Subcutaneous abdominal adipose tissue (tissue), 5 donors: ENCODE data around the gene SHROOM2.

ENCODE experiments used
- H3K27ac ChIP-seq: one replicate; pipeline ENCODE4 v1.7.0; 2013; ENCODE audit warnings: low read depth, mild to moderate bottlenecking, inconsistent platforms, low read length, moderate library complexity
- H3K27me3 ChIP-seq, 5 donors: one replicate each; pipeline ENCODE4 v1.7.0; 2013; ENCODE audit warnings: low read length in 5 of 5, inconsistent platforms in 1 of 5; ENCODE audit not compliant: control insufficient read depth in 5 of 5, insufficient read depth in 4 of 5
- H3K36me3 ChIP-seq, 5 donors: one replicate each; pipeline ENCODE4 v1.7.0; 2013; ENCODE audit warnings: low read length in 5 of 5; ENCODE audit not compliant: control insufficient read depth in 5 of 5, insufficient read depth in 5 of 5
- H3K4me1 ChIP-seq, 5 donors: one replicate each; pipeline ENCODE4 v1.7.0; 2013; ENCODE audit warnings: low read length in 5 of 5, mild to moderate bottlenecking in 3 of 5, moderate library complexity in 1 of 5; ENCODE audit not compliant: control insufficient read depth in 5 of 5, insufficient read depth in 5 of 5
- H3K4me3 ChIP-seq, 5 donors: one replicate each; pipeline ENCODE4 v1.7.0; 2013; ENCODE audit warnings: low read length in 5 of 5, low read depth in 1 of 5
- H3K9ac ChIP-seq, 5 donors: one replicate each; pipeline ENCODE4 v1.7.0; 2013; ENCODE audit warnings: low read length in 5 of 5, mild to moderate bottlenecking in 4 of 5, moderate library complexity in 3 of 5
- H3K9me3 ChIP-seq, 5 donors: one replicate each; pipeline ENCODE4 v1.7.0; 2013; ENCODE audit warnings: low read length in 5 of 5; ENCODE audit not compliant: control insufficient read depth in 5 of 5
- donor health status: healthy.
- donor health status: healthy.
- donor health status: healthy.
- donor health status: healthy.
- donor health status: healthy.

The SHROOM2 gene

DNA sequence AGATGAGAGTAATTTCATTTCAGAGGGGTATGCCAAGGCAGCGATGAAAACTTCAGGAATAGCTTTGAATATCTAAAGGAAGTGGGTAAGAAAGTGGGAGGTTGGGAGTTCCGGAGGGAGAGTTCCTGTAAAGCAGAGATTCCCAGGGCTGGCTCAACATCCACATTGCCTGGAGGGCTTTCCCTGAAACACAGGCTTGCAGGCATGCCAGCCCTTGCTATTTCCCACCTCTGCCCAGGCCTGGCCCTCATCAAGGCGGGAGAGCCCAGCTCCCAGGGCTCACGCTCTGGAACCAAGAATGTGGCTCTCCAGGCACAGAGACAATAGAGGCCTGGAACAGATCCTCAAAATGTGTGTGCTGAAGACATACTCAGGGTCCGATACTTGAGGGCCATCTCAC is 137.1 kb downstream of the SHROOM2 start:
- Histone ChIP-seq H3K4me1 (no peaks in the 10 kb centered on the region), H3K9ac (no peak overlapping the region), H3K9me3 (peaks cover 0 to 5% (median 0%) of the 10 kb centered on the region in 5 donors), H3K27me3 (peaks cover 0 to 14% (median 8%) of the 10 kb centered on the region in 5 donors), H3K36me3 (no peaks in the 10 kb centered on the region), H3K27ac (no peak overlapping the region), H3K4me3 (no peak overlapping the region)

DNA sequence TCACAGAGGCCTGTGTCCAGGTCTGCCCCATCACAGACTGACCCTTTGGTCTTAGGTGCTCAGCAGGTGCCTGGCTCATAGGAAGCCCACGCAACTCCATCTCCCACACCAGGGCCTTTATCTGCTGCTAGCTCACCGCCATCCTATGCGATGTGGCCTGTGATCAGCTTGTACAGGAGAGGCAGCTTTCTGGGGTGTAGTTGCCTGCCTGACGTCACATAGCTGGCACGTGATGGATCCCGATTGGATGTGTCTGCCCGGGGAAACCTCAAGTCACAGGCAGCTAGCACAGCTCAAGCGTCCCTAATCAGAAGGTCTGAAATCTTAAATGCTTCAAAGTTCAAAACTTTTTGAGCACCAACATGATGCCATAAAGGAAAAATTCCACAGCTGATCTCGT is 139.8 kb downstream of the SHROOM2 start:
- Histone ChIP-seq H3K27ac (no peak overlapping the region), H3K27me3 (peaks cover 0 to 17% (median 5%) of the 10 kb centered on the region in 5 donors), H3K4me3 (no peak overlapping the region), H3K36me3 (no peaks in the 10 kb centered on the region), H3K9ac (no peak overlapping the region), H3K4me1 (no peaks in the 10 kb centered on the region), H3K9me3 (peaks cover 0 to 3% (median 0%) of the 10 kb centered on the region in 5 donors)

DNA sequence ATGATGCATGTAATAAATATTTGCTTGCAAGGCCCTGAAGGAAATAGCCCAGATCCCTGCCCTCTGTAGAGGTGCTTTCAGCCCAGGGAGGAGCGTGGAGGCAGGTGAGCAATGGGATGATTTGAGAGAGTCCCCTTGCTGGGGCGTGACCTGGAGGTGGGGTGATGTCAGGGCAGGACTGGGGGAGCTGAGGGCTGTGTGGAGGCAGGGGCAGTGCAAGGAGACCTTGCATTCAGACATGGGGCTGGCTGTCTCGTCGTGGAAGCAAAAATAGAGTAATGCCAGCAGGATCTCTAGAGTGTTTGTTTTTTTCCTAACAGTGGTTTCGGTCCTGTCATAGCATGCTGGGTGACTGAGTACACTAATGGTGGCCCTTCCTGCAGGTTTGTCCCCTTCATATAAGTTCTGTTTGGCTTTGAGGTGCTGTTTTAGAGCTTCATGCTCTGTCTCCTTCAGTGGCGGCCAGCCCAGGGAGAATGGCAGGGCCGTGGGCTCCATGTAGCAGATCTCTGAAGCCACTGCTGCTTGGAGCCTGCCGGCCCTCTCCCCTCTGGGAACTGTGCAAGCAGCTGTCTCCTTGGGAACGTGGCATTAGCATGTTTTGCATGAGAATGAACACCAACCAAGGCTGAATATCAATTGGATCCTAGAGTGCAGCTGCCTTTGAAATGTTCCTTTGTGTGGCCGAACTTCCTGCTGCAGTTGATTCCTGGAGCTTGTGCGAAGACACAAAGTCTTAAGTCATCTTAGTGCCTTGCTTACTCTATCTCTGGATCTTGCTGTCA is 141.7 kb downstream of the SHROOM2 start:
- Histone ChIP-seq H3K27ac (no peak overlapping the region), H3K4me1 (no peaks in the 10 kb centered on the region), H3K36me3 (no peaks in the 10 kb centered on the region), H3K9ac (no peak overlapping the region), H3K9me3 (no peaks in the 10 kb centered on the region), H3K4me3 (no peak overlapping the region), H3K27me3 (peaks cover 3 to 23% (median 14%) of the 10 kb centered on the region in 5 donors)

DNA sequence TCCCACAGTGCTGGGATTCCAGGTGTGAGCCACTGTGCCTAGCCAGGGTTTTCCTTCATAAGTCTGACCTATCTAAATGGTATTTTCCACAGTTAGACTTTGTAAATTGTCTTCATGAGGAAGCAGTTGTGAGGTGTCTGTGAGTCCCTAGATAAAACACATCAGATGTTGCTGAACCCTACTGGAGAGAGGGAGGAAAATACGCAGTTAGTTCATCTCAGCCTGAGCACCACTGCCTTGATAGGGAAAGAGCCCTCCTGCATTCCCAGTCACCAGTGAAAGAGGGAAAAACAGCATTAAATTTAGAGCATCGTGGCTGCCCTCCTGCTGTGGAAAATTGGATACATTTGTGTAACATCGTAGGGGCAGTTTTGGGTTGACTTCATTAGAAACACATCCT is 149.2 kb downstream of the SHROOM2 start:
- no peak overlapping the region for H3K9ac ChIP-seq
- no peak overlapping the region for H3K27ac ChIP-seq
- peaks cover 0 to 5% (median 0%) of the 10 kb centered on the region in 5 donors for H3K9me3 ChIP-seq
- peaks cover 0 to 29% (median 11%) of the 10 kb centered on the region in 5 donors for H3K27me3 ChIP-seq
- H3K36me3 ChIP-seq: no peaks in the 10 kb centered on the region
- no peaks in the 10 kb centered on the region for H3K4me1 ChIP-seq
- no peak overlapping the region for H3K4me3 ChIP-seq

DNA sequence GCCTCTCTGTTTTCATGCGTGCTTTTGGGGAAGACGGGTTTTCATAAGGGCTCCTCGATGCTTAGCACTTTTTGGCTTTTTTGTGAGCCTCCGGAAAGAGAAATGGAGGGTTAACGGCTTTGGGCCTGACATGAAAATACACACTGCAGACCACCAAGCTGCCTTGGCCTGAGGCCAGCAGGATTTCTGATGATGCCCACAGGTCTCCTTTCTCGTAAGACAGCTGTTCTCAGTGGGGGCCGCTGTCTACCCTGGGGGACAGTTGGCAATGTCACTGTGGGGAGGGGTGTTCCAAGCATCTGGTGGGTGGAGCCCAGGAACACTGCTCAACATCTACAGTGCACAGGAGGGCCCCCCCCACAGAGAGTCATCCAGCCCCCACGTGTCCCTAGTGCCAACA is 151.5 kb downstream of the SHROOM2 start:
- Histone ChIP-seq H3K9ac (no peak overlapping the region), H3K27me3 (peaks cover 0 to 23% (median 10%) of the 10 kb centered on the region in 5 donors), H3K27ac (no peak overlapping the region), H3K4me3 (no peak overlapping the region), H3K4me1 (no peaks in the 10 kb centered on the region), H3K9me3 (peaks cover 0 to 5% (median 0%) of the 10 kb centered on the region in 5 donors), H3K36me3 (no peaks in the 10 kb centered on the region)

DNA sequence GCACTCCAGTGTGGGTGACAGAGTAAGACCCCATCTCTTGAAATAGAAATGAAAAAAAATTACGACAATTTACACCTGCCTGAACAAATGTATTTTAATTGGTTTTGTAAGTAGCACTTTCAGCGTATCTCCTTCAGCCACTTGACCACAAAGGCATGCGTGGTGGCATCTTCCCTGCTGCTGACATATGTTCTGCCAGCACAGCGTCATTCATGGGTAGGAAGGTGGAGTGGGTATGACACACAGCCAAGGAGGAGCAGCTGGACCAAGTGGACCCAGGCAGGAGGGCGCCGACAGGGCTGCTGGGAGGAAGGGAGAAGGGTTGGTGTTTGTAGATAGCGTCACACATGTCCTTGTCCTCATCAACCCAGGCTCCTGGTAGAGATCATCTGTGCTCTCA is 152.3 kb downstream of the SHROOM2 start:
- Histone ChIP-seq H3K27me3 (peaks cover 0 to 22% (median 9%) of the 10 kb centered on the region in 5 donors), H3K4me3 (no peak overlapping the region), H3K4me1 (no peaks in the 10 kb centered on the region), H3K27ac (no peak overlapping the region), H3K9ac (no peak overlapping the region), H3K36me3 (no peaks in the 10 kb centered on the region), H3K9me3 (peaks cover 0 to 5% (median 0%) of the 10 kb centered on the region in 5 donors)

DNA sequence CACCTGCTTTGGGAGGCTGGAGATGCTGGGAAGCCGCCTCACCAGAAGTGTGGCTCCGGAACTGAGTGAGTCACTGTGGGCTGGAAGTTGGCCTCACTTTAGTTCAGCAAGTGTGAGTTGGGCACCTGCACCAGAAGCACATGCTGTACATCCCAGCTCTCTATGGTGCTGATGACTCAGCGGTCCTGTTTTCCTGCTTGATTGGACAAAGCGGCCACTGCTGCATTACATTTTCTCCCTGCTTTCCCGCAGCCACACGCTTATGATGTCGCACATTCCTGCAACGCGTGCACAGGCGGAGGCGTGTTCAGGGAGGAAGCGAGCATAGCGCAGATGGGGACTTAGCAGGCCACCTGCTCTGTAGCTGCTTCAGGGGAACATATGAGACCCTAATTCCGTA is 154.2 kb downstream of the SHROOM2 start:
- Histone ChIP-seq H3K36me3 (no peaks in the 10 kb centered on the region), H3K4me1 (no peaks in the 10 kb centered on the region), H3K27me3 (peaks cover 0 to 10% (median 8%) of the 10 kb centered on the region in 5 donors), H3K9me3 (peaks cover 0 to 5% (median 0%) of the 10 kb centered on the region in 5 donors), H3K4me3 (no peak overlapping the region), H3K27ac (no peak overlapping the region), H3K9ac (no peak overlapping the region)

DNA sequence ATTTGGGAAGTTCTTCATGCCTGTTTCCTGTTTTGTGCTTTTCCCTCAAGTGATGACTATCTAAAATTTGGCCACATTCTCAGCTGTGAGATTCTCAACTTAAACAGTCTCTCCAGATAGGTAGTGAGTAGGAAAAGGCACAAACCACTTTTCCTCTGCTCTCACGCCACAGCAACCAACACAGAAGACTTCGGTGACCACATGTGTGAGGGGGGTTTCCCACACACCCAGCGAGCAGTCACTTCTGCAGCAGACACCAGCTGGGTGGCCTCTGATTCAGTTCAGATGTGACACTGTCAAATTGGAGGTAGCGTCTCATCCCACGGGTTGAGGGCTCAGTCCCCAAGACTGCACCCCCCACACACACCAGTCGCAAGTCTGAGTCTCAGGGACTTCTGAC is 155.9 kb downstream of the SHROOM2 start:
- Histone ChIP-seq H3K4me3 (no peak overlapping the region), H3K27ac (no peak overlapping the region), H3K27me3 (peaks cover 3 to 12% (median 6%) of the 10 kb centered on the region in 5 donors), H3K9me3 (peaks cover 0 to 4% (median 0%) of the 10 kb centered on the region in 5 donors), H3K9ac (no peak overlapping the region), H3K36me3 (no peaks in the 10 kb centered on the region), H3K4me1 (no peaks in the 10 kb centered on the region)

DNA sequence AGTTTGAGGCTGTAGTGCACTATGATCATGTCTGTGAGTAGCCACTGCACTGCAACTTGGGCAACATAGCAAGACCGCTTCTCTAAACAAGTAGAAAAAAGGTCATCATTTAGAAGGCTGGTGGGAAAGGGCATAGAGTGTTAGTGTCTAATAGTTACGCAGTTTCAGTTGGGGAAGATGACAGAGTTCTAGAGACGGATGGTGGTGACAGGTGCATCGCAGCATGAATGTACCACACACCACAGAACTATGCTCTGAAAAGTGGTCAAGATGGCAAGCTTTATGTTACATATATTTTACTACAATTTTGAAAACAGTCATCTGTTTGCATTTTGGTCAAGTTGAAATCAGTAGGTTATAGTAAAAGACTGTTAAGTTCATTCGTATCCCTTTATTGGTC is 157.2 kb downstream of the SHROOM2 start:
- H3K4me1 ChIP-seq: no peaks in the 10 kb centered on the region
- H3K27me3 ChIP-seq: peaks cover 3 to 11% (median 6%) of the 10 kb centered on the region in 5 donors
- H3K4me3 ChIP-seq: no peak overlapping the region
- H3K27ac ChIP-seq: no peak overlapping the region
- H3K9me3 ChIP-seq: peaks cover 0 to 4% (median 0%) of the 10 kb centered on the region in 5 donors
- no peaks in the 10 kb centered on the region for H3K36me3 ChIP-seq
- no peak overlapping the region for H3K9ac ChIP-seq

DNA sequence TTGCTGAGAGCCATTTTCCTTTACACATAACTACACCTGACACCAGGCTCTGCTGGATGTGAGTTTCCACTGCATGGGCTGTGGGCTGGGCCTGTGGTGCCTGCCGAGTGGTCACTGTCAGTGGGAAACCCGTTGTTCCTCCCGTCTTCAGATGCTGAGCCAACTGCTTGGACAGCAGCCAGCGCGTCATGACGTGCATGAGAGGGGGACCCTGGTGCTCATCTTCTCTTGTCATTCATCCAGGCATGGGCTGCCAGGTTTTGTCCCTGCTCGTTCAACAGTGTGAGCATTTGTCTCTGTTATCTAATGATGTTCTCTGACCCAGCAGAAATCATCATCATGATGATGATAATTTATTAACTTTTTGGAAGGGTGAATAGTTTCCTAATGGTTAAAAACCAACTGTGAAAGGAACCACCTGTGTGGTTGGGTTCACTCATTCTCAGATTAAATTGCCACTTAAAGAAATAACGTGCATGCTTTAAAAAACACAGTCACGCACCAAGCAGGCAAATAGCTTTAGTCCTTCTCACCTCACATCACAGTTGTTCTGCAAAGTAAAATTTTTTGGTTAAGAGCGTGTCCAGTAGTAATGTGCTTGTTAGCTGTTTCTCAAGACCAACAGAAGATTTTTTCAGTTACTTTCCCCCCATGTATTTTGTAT is 161.0 kb downstream of the SHROOM2 start:
- Histone ChIP-seq H3K9ac (no peak overlapping the region), H3K36me3 (no peaks in the 10 kb centered on the region), H3K9me3 (peaks cover 0 to under 1% (median 0%) of the 10 kb centered on the region in 5 donors), H3K4me3 (no peak overlapping the region), H3K4me1 (no peaks in the 10 kb centered on the region), H3K27ac (no peak overlapping the region), H3K27me3 (peaks cover 3 to 12% (median 9%) of the 10 kb centered on the region in 5 donors)
